Activated CD8-positive, alpha-beta memory T cell treated with anti-CD3 and anti-CD28 coated beads for 1 hour (primary cell): Measurements from ENCODE around the gene CD84.
"Not testable (repeated sequence)": the region's sequence is repeated elsewhere in the genome, so short reads cannot be mapped to it uniquely, and the experiment has no call there.

Experiments used
- DNase-seq, 2 donors: peaks; one replicate each; pipeline ENCODE4 v3.0.0-alpha.2; 2020; ENCODE audit warnings: low read depth in 1 of 2; ENCODE audit errors: extremely low read depth in 1 of 2

CD84 gene

DNA sequence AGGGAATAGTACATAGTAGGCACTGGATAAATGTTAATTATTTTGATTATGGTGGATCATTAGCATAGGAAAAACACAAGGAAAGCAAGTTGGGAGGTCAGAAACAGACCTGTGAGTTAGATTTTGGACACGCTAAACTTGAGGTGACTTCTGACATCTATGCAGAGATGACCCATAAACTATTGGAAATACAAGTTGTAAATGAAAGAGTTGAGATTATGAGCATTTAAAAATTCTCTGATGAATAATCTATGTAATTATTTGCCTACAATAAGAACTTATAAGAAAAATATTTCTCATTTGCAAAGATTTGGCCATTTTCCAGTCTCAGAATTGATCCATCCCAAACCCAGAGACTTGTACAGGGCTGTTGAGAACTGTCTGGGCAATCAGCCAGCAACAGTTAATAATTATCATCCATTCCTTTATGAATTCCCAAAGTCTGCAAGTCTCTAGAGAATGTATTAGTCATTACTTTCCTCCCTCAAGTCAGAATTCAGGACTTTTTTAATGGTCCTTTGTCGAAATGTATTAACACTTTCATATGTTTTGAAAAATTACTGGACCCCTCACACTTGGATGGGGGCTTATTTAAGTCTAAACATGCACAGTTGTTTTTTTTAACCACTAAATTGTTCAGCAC, 36.9 kb downstream of the CD84 start:
- DNase-seq = no peak

DNA sequence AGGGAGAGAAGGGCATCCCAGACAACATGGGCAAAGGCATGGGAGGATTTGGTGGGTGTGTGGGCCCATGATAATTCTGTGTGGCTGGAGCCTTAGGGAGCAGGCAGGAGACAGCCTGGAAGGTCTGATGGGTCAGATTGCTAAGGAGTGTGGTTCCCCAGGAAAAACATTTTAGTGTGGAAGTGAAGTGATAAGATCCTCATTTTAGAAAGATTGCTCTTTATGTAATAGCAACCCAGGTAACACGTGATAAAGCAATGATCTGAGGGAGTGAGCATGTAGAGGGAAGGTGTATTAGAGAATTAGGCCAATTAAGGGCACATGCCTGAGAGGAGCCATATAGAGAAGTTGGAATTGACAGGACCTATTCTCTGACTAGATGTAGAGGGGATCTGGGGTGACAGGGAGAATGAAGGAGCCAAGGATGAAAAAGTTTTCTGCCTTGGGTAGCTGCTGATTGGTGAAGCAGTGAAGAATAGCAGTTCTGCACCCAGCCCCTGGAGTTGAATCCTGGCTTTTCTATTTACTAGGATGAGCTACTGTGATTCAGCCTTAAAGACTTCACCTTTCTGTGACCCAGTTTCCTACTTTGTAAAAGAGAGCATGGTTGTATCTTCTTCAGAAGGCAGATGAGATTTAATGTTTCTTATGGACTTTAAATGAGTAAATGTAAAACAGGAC, 37.5 kb downstream of the CD84 start:
- no peak for DNase-seq

GRCh38 chr1:160540859-160541233, 38.5 kb downstream of the CD84 start:
- no peak for DNase-seq

- DNase-seq = peak in 1 of 2 donors; percentile 11
Measured at GRCh38 chr1:160539990-160540858, 39.1 kb downstream of the CD84 start.

DNA sequence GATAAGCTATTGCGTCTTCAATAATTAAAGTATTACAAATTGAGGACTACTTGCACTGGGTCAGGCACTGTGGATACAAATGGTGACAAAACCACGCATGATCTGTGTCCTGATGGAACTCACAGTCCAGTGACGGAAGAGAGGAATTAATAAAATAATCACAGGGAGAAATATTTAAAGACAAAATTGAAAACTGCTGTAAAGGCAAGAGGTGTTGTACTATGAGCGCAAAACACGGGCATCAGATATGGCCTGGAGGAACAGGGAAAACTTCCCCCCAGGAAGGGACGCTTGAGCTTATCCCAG, 39.7 kb downstream of the CD84 start:
- no peak for DNase-seq

DNA sequence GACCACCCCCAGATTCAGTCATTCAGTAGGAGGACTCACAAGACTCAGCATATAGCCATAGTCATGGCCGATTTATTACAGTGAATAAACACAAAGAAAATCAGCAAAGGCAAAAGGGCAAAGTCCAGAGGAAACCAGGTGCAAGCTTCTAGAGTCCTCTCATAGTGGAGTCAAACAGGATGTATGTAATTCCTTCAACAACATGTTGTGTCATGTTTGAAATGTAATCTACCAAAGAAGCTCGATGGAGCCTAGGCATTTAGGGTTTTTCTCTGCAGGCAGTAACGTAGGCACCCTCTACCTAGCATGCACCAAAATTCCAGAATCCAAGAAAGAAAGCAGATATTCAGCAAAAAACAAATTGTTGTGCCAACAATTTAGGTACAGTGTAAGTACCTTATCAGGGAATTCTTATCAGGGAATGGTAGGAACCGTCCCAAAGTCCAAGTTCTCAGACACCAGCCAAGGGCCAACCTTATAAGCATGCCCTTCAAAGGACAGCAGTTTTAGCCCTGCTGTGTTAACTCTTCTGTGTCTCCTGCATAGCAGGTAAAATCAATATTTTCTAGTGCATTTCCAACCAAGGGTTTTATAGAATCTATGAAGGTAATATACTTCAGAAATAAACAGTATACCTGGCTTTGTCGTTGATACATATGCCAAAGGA, 40.2 kb downstream of the CD84 start:
- no peak for DNase-seq

DNA sequence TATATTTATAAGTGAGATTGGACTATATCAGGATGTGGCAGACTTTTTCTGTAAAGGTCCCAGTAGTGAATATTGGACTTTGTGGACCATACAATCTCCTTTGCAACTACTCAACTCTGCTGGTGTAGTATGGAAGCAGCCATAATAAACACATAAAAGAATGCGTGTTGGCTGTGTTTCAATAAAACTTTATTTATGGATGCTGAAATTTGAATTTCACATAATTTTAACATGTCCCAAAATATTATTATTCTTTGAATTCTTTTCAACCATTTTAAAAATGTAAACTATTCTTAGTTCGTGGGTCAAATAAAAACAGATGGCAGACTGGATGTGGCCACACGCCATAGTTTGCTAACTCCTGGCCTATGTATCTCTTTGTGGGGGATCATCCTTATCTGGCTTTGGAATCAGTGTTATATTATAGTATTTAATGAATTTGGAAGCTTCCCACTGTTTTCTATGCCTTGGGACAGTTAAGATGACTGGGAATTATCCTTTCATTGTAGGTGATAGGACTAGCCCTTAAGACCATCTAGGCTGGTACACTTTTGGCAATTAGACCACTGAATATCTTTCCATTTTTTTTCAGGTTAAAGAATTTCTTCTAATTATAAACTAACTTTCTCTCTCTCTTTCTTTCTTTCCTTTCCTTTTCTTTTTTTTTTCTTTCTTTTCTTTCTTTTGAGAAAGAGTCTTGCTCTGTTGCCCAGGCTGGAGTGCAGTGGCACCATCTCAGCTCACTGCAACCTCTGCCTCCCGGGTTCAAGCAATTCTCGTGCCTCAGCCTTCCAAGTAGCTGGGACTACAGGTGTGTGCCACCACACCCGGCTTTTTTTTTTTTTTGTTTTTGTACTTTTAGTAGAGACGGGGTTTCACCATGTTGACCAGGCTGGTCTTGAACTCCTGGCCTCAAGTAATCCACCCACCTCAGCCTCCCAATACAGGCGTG, 41.3 kb downstream of the CD84 start:
- DNase-seq = no peak

- no peak for DNase-seq
Measured at GRCh38 chr1:160534823-160535605, 44.3 kb downstream of the CD84 start.

- DNase-seq = not testable (repeated sequence)
Measured at GRCh38 chr1:160532557-160532813, 46.8 kb downstream of the CD84 start.

DNA sequence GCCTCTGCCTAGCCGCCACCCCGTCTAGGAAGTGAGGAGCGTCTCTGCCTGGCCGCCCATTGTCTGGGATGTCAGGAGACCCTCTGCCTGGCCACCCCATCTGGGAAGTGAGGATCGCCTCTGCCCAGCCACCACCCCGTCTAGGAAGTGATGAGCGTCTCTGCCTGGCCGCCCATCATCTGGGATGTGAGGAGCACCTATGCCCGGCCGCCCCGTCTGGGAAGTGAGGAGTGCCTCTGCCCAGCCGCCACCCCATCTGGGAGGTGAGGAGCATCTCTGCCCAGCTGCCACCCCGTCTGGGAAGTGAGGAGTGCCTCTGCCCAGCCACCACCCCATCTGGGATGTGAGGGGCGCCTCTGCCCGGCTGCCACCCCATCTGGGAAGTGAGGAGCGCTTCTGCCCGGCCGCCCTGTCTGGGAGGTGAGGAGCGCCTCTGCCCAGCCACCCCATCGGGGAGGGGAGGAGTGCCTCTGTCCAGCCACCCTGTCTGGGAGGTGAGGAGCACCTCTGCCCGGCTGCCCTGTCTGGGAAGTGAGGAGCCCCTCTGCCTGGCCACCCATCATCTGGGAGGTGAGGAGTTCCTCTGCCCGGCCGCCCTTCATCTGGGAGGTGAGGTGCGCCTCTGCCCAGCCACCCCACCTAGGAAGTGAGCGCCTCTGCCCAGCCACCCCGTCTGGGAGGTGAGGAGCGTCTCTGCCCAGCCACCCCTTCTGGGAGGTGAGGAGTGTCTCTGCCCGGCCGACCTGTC, 47.3 kb downstream of the CD84 start:
- DNase-seq = not testable (repeated sequence)

- DNase-seq = not testable (repeated sequence)
Measured at GRCh38 chr1:160529401-160529952, 49.8 kb downstream of the CD84 start.

DNA sequence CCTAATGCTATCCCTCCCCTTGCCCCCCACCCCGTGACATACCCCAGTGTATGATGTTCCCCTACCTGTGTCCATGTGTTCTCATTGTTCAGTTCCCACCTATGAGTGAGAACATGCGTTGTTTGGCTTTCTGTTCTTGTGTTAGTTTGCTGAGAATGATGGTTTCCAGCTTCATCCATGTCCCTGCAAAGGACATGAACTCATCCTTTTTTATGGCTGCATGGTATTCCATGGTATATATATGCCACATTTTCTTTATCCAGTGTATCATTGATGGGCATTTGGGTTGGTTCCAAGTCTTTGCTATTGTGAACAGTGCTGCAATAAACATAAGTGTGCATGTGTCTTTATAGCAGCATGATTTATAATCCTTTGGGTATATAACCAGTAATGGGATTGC, 55.5 kb downstream of the CD84 start:
- DNase-seq = not testable (repeated sequence)

DNA sequence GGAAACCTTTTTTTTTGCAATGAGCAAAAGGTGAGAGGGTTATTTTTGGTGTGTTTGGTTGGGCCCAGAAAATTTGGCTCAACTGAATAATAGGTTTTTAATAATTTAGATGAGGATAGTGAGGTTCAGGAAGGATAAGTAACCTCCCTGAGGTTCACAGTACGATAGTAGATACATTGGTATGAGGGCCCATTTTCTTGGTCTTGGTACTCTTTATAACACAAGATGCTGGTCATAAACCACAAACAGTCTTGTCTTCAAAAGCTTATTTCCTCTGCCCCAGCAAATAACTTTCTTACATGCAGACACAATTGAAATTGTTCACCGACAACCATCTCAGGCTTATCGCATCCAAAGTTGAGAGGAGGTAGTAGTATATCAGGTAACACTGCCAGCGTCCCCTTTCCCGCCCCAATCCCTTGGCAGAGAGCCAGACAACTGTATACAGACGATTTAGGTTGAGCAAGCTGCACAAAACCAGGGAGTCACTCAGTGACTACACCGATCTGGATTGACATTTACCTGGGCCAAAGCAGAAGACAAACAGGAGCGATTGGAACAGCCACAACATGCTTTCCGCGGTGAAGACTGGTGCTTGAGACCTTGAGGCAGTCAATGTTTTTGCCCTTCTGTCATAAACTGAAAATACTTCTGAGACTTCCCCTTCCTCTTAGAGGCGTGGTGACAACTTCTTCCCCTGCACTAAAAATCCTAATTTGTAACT, 56.5 kb downstream of the CD84 start, which contains the start of gene SLAMF6:
TSS of gene SLAMF6 (minus strand) at position 634 of the 724 bp plus-strand sequence. CDS start at position 571, 63 bp downstream.
- DNase-seq = peak in 1 of 2 donors; percentile 8

GRCh38 chr1:160522136-160522535, 57.2 kb downstream of the CD84 start:
- no peak for DNase-seq

- no peak for DNase-seq
Measured at GRCh38 chr1:160521554-160521953, 57.7 kb downstream of the CD84 start.

DNA sequence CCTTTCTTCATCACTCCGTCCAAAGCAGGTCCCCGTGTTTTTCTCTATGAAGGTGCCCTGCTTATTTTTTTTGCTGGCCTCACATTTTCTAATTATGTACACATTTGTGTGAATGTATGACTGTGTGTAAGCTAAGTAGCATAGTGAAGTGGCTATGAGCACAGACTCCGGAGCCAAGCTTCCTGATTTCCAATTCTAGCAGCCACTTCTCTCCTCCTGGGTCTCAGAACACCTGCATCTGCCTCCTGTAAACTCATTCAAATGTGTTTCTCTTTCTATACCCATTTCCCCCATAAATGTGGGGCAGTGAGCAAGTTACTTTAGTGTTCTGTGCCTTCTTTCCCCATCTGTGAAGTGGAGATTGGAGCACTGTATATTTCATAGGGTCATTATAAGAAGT, 58.3 kb downstream of the CD84 start:
- DNase-seq = no peak

DNA sequence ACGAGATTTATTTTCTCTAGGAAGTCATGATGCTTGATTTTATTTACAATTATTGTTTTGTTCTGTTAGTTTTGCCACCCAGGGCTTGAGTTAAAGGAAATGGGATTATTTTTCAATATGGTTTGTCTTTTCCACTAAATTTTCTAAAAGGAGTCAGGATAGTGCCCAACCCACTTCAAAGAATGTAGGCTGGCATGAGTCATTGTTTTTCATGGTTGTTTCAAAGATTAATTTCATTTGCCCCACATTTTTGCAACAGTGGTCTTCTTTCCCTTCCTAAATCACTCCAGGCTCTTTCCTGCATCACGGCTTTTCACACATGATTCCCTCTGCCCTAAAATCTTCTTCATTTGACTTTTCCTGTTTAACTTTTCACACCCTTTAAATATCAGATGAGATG, 58.7 kb downstream of the CD84 start:
- no peak for DNase-seq
